HG02870 (cell line): ENCODE measurements around the gene MIA3.
A peak's percentile ranks its signal among the peaks of the same experiment; 100 is the strongest.
"Not testable (repeated sequence)": the region's sequence is repeated elsewhere in the genome, so short reads cannot be mapped to it uniquely, and the experiment has no call there.

Source experiments
- ATAC-seq: cut with Tn5 transposase; IDR thresholded peaks from one replicate; pipeline ENCODE4 v1.9.1; 2021; ENCODE audit warnings: mild to moderate bottlenecking, moderate library complexity; ENCODE audit not compliant: unreplicated experiment

The MIA3 gene

GRCh38 chr1:222618001-222618879, at the start of gene MIA3:
Gene MIA3, plus strand, starts transcription at chr1:222618097. Its CDS starts 14 bp downstream, at chr1:222618111.
- ATAC-seq: peak; percentile 44

GRCh38 chr1:222570837-222571236, 47.1 kb upstream of the MIA3 start:
- ATAC-seq: no peak

- ATAC-seq: no peak
Observed at GRCh38 chr1:222579316-222579715, 38.6 kb upstream of the MIA3 start.

GRCh38 chr1:222582099-222582774, 35.7 kb upstream of the MIA3 start:
- peak; percentile 53 for ATAC-seq

- peak; percentile 65 for ATAC-seq
Observed at GRCh38 chr1:222583079-222583478, 34.8 kb upstream of the MIA3 start.

- ATAC-seq: no peak
Observed at GRCh38 chr1:222586842-222587241, 31.1 kb upstream of the MIA3 start.

GRCh38 chr1:222588135-222588534, 29.8 kb upstream of the MIA3 start:
- ATAC-seq: no peak

GRCh38 chr1:222589462-222590302, 28.2 kb upstream of the MIA3 start, which contains the start of gene TAF1A:
Gene TAF1A, minus strand, starts transcription at chr1:222589933.
- ATAC-seq: peak; percentile 100

- no peak for ATAC-seq
Observed at GRCh38 chr1:222592171-222592570, 25.7 kb upstream of the MIA3 start.

- no peak for ATAC-seq
Observed at GRCh38 chr1:222594789-222595188, 23.1 kb upstream of the MIA3 start.

GRCh38 chr1:222596696-222597095, 21.2 kb upstream of the MIA3 start:
- no peak for ATAC-seq

GRCh38 chr1:222600281-222600680, 17.6 kb upstream of the MIA3 start:
- no peak for ATAC-seq

- no peak for ATAC-seq
Observed at GRCh38 chr1:222601257-222601656, 16.6 kb upstream of the MIA3 start.

GRCh38 chr1:222606757-222607156, 11.1 kb upstream of the MIA3 start:
- no peak for ATAC-seq

- not testable (repeated sequence) for ATAC-seq
Observed at GRCh38 chr1:222609111-222609510, 8.8 kb upstream of the MIA3 start.

GRCh38 chr1:222610728-222611127, 7.2 kb upstream of the MIA3 start:
- ATAC-seq: no peak

GRCh38 chr1:222613627-222614026, 4.3 kb upstream of the MIA3 start:
- ATAC-seq: no peak

- no peak for ATAC-seq
Observed at GRCh38 chr1:222616525-222616924, 1.4 kb upstream of the MIA3 start.

GRCh38 chr1:222617367-222617951, 438 bp upstream of the MIA3 start:
- ATAC-seq: peak; percentile 85

GRCh38 chr1:222618880-222619596, 1.1 kb downstream of the MIA3 start:
- no peak for ATAC-seq
